Loucy (cell line): ENCODE results near the gene DOCK9.

Source experiments
- EZH2phosphoT487 ChIP-seq: fragments of 200-600 bp; IDR thresholded peaks from 2 replicates; pipeline ENCODE4 v1.6.1; 2018; ENCODE audit warnings: antibody characterized with exemption, mild to moderate bottlenecking, moderate library complexity, borderline replicate concordance
- TF ChIP-seq, protein P1 (sequence below): fragments of 200-600 bp; sonication (generic); conservative IDR thresholded peaks from 2 replicates; pipeline ENCODE4 v1.5.1; 2014; ENCODE audit warnings: mild to moderate bottlenecking, antibody characterized with exemption, low read length

DNA sequence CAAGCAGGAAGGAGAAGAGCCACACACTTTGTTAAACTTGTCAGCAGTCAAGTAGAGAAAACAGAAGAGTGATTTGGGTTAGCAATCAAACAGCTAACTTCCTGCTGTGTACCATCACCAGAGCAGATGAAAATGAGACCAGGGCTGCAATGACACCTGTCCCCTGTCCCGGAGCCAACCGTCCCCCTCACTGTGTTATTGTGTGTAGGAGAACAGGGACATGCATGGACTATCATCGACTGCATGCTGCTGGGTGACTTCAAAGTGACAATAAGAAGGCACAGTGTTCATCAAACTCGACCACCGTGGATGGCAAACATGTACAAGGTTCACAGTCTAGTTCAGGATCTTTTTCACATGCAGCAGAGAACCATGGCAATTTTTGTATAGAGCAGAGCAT is 131.3 kb downstream of the DOCK9 start:
- no peak for TF ChIP-seq EZH2phosphoT487
- TF ChIP-seq, protein P1, sequence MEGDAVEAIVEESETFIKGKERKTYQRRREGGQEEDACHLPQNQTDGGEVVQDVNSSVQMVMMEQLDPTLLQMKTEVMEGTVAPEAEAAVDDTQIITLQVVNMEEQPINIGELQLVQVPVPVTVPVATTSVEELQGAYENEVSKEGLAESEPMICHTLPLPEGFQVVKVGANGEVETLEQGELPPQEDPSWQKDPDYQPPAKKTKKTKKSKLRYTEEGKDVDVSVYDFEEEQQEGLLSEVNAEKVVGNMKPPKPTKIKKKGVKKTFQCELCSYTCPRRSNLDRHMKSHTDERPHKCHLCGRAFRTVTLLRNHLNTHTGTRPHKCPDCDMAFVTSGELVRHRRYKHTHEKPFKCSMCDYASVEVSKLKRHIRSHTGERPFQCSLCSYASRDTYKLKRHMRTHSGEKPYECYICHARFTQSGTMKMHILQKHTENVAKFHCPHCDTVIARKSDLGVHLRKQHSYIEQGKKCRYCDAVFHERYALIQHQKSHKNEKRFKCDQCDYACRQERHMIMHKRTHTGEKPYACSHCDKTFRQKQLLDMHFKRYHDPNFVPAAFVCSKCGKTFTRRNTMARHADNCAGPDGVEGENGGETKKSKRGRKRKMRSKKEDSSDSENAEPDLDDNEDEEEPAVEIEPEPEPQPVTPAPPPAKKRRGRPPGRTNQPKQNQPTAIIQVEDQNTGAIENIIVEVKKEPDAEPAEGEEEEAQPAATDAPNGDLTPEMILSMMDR, result no peak
